PC-3 (cell line): ENCODE results near the gene MAMDC4.

ENCODE experiments used
- EZH2 ChIP-seq: fragments of 300-600 bp; sonication (generic); IDR thresholded peaks from one replicate; pipeline ENCODE4 v1.6.1; 2017; ENCODE audit warnings: antibody characterized with exemption, mild to moderate bottlenecking, low read length; ENCODE audit not compliant: unreplicated experiment
- EZH2phosphoT487 ChIP-seq: fragments of 300-600 bp; sonication (generic); IDR thresholded peaks from 2 replicates; pipeline ENCODE4 v1.6.1; 2018; ENCODE audit warnings: mild to moderate bottlenecking, antibody characterized with exemption, low read length, borderline replicate concordance
- TF ChIP-seq, protein P1 (sequence below): fragments of 300-600 bp; sonication (generic); conservative IDR thresholded peaks from 2 replicates; pipeline ENCODE4 v1.5.1; 2017; ENCODE audit warnings: antibody characterized with exemption, low read depth, mild to moderate bottlenecking, low read length

DNA sequence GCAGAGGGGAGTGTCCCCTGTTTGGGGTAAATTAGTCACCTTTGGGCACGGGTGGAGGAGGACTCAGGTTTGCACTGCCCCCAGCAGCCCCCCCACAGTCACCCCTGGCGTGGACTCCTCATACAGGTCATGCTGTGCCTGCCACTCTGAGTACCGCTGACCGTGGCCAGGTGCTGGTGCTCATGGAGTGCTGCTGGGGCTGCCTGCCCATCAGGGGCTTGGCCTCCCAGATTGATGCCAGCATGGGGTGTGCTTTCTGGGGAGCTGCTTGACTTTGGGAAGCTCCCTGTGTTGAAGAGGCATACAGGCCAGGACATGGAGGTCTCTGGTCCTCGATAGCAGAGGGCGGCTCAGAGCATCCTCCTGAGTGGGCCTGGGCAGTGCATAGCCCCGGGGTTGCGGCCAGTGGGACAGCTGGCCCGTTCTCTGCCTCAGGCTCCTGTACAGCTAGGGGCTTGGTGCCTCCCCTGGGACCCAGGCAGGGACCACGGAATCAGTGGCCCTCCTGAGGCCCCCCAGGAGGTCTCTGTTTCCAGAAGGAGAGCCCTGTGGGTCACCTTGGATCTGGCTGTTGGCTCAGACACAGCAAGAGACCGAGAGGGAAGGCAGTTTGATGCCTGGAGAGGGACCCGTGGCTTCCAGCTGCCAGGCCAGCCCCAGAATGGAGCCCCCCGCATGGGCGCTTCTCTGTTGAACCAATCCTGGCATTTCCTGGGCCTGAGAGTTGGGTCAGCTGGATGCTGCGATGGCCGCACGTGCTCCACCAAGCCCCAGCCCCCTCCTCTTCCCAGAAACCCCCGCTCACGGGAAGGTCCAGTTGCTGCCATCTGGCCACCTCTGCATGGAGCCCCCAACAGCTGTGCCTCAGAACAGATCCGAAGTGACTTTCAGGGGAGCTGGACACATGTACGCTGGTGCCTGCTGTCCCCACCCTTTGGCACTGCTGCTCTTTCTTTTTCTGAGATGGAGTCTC, 15.9 kb upstream of the MAMDC4 start:
- TF ChIP-seq, protein P1, sequence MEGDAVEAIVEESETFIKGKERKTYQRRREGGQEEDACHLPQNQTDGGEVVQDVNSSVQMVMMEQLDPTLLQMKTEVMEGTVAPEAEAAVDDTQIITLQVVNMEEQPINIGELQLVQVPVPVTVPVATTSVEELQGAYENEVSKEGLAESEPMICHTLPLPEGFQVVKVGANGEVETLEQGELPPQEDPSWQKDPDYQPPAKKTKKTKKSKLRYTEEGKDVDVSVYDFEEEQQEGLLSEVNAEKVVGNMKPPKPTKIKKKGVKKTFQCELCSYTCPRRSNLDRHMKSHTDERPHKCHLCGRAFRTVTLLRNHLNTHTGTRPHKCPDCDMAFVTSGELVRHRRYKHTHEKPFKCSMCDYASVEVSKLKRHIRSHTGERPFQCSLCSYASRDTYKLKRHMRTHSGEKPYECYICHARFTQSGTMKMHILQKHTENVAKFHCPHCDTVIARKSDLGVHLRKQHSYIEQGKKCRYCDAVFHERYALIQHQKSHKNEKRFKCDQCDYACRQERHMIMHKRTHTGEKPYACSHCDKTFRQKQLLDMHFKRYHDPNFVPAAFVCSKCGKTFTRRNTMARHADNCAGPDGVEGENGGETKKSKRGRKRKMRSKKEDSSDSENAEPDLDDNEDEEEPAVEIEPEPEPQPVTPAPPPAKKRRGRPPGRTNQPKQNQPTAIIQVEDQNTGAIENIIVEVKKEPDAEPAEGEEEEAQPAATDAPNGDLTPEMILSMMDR = no peak
- no peak for TF ChIP-seq EZH2
- TF ChIP-seq EZH2phosphoT487 = no peak
